ENCODE data around the gene KRTAP17-1.

DNA sequence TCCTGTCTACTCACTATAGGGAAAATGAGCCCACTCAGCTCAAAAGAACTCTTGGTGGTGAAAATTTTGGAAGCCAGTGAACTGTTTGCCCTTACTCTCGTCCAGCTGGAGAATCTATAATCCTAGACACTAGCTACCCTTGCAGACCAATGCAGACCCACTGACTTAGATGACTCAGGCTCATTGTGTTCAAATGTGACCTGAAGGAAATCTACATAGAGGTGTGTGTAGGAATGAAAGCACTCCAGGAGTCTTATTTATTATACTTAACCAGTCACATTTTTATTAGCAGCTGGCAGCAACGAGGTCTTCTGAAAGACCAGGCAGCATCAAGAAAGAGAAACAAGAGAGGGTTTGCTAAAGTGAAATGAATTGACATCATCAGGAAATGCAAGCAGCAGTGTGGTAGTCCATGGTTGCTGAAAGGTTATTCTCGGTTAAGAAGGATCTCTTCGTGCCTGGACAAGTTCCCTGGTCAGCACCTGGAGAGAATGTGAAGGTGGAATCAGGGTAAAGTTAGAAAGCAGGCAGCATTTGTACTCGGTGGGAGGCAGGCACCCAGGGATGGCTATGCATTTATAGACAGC, 14.2 kb downstream of the KRTAP17-1 start:
- TF ChIP-seq POLR2A (IDR thresholded peaks at IDR 0.05) (no peak), POLR2AphosphoS5 (IDR thresholded peaks at IDR 0.05) (no peak)
- TF ChIP-seq, protein P1, sequence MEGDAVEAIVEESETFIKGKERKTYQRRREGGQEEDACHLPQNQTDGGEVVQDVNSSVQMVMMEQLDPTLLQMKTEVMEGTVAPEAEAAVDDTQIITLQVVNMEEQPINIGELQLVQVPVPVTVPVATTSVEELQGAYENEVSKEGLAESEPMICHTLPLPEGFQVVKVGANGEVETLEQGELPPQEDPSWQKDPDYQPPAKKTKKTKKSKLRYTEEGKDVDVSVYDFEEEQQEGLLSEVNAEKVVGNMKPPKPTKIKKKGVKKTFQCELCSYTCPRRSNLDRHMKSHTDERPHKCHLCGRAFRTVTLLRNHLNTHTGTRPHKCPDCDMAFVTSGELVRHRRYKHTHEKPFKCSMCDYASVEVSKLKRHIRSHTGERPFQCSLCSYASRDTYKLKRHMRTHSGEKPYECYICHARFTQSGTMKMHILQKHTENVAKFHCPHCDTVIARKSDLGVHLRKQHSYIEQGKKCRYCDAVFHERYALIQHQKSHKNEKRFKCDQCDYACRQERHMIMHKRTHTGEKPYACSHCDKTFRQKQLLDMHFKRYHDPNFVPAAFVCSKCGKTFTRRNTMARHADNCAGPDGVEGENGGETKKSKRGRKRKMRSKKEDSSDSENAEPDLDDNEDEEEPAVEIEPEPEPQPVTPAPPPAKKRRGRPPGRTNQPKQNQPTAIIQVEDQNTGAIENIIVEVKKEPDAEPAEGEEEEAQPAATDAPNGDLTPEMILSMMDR (IDR thresholded peaks at IDR 0.05) = no peak

Measured in breast epithelium (tissue), 3 donors.